GM18505 (cell line): Measurements from ENCODE around the gene C4orf33.
"Not testable (repeated sequence)": the region's sequence is repeated elsewhere in the genome, so short reads cannot be mapped to it uniquely, and the experiment has no call there.

Experiments used
- ATAC-seq: cut with Tn5 transposase; IDR thresholded peaks from one replicate; pipeline ENCODE4 v1.9.1; 2021; ENCODE audit not compliant: unreplicated experiment
- POLR2A ChIP-seq: IDR thresholded peaks from 4 replicates; pipeline ENCODE4 v1.6.1; 2011; ENCODE audit warnings: borderline replicate concordance; ENCODE audit not compliant: insufficient read depth, insufficient read length; ENCODE audit errors: extremely low read depth

The C4orf33 gene

GRCh38 chr4:129095811-129096454 is at the start of gene C4orf33:
Gene C4orf33, plus strand, starts transcription at chr4:129096152. Its CDS starts 6,459 bp downstream, at chr4:129102611.
- peak; percentile 44 for ATAC-seq
- TF ChIP-seq POLR2A = peak; percentile 86

GRCh38 chr4:129059028-129059427 is 36.9 kb upstream of the C4orf33 start:
- TF ChIP-seq POLR2A = no peak
- ATAC-seq = no peak

- TF ChIP-seq POLR2A = no peak
- no peak for ATAC-seq
Observed at GRCh38 chr4:129062580-129062979, 33.4 kb upstream of the C4orf33 start.

- ATAC-seq = no peak
- TF ChIP-seq POLR2A = no peak
Observed at GRCh38 chr4:129063640-129064039, 32.3 kb upstream of the C4orf33 start.

- ATAC-seq = no peak
- TF ChIP-seq POLR2A = no peak
Observed at GRCh38 chr4:129064717-129065116, 31.2 kb upstream of the C4orf33 start.

- ATAC-seq = not testable (repeated sequence)
Observed at GRCh38 chr4:129069537-129069936, 26.4 kb upstream of the C4orf33 start.

- ATAC-seq = no peak
- TF ChIP-seq POLR2A = no peak
Observed at GRCh38 chr4:129077326-129077725, 18.6 kb upstream of the C4orf33 start.

GRCh38 chr4:129080129-129080528 is 15.8 kb upstream of the C4orf33 start:
- no peak for ATAC-seq
- no peak for TF ChIP-seq POLR2A

GRCh38 chr4:129082302-129082701 is 13.7 kb upstream of the C4orf33 start:
- no peak for ATAC-seq
- no peak for TF ChIP-seq POLR2A

GRCh38 chr4:129085472-129085871 is 10.5 kb upstream of the C4orf33 start:
- no peak for TF ChIP-seq POLR2A
- ATAC-seq = no peak

GRCh38 chr4:129087516-129087915 is 8.4 kb upstream of the C4orf33 start:
- ATAC-seq = no peak
- TF ChIP-seq POLR2A = no peak

GRCh38 chr4:129092631-129093190 is 3.2 kb upstream of the C4orf33 start:
- no peak for ATAC-seq
- TF ChIP-seq POLR2A = no peak

GRCh38 chr4:129093191-129093920 is 2.6 kb upstream of the C4orf33 start, which contains the start of gene SCLT1:
Gene SCLT1, minus strand, starts transcription at chr4:129093539. Its CDS starts 436 bp downstream, at chr4:129093103.
- TF ChIP-seq POLR2A = peak; percentile 87
- ATAC-seq = peak; percentile 96

GRCh38 chr4:129094347-129094746 is 1.6 kb upstream of the C4orf33 start:
- no peak for TF ChIP-seq POLR2A
- no peak for ATAC-seq
